Adrenal gland (tissue), 12 donors: ENCODE data around the gene GNPTG. TPM values are rescaled to one million over a fixed set of nuclear protein-coding genes. Genes with fewer than 3 reads are reported as not detected.
A peak's percentile ranks its signal among the peaks of the same experiment; 100 is the strongest.

Experiments
- DNase-seq, 7 donors: peaks; one replicate each; pipeline ENCODE4 v3.0.0-alpha.2; 2019 to 2020
- H3K27ac ChIP-seq, 5 donors: fragments of 200-600 bp; sonication (generic) in 4 of 5; 1 replicate in 3 of 5; 2 replicates in 2 of 5; pipeline versions ENCODE4 v1.5.1 to v1.8.0; 2016 to 2020; ENCODE audit warnings: mild to moderate bottlenecking in 1 of 5
- H3K27me3 ChIP-seq: fragments of 200-600 bp; 2 replicates; pipeline ENCODE4 v1.8.0; 2021
- H3K36me3 ChIP-seq, 2 donors: fragments of 200-600 bp; replicated peaks in 1 of 2; 1 replicate in 1 of 2; 2 replicates in 1 of 2; pipeline versions ENCODE4 v1.5.1 to v1.8.0; 2018 to 2022
- H3K4me1 ChIP-seq, 2 donors: fragments of 200-600 bp; replicated peaks in 1 of 2; 1 replicate in 1 of 2; 2 replicates in 1 of 2; pipeline versions ENCODE4 v1.5.1 to v1.8.0; 2018 to 2021
- H3K4me3 ChIP-seq, 4 donors: fragments of 200-600 bp; sonication (generic) in 3 of 4; one replicate each; pipeline ENCODE4 v1.5.1; 2016 to 2018
- H3K9me3 ChIP-seq, 3 donors: fragments of 200-600 bp; sonication (generic) in 1 of 3; replicated peaks in 1 of 3; 1 replicate in 2 of 3; 2 replicates in 1 of 3; pipeline versions ENCODE4 v1.5.1 to v1.8.0; 2016 to 2021
- CTCF ChIP-seq, 6 experiments: fragments of 450-650 bp in 4 of 6; fragments of 200-600 bp in 2 of 6; sonication (generic) in 1 of 6; IDR thresholded peaks; 1 replicate in 5 of 6; 2 replicates in 1 of 6; pipeline versions ENCODE4 v1.5.1 to v1.8.0; 2016 to 2021; ENCODE audit warnings: antibody characterized with exemption in 6 of 6, mild to moderate bottlenecking in 2 of 6, moderate library complexity in 1 of 6
- POLR2A ChIP-seq, 2 donors: fragments of 450-650 bp; IDR thresholded peaks; one replicate each; pipeline ENCODE4 v1.6.1; 2017; ENCODE audit warnings: antibody characterized with exemption in 2 of 2, mild to moderate bottlenecking in 2 of 2, moderate library complexity in 1 of 2
- WGBS, 4 donors: extraction: QIAGEN DNeasy Blood & Tissue Kit in 2 of 4; methylation state at CpG; one replicate each; pipeline versions ENCODE4 v1.1.5 to v1.1.7; 2013 to 2017; 5-methylcytosine and 5-hydroxymethylcytosine counted together
- intact Hi-C, 2 donors: fragments of 100-400 bp; cut with DNase I; formaldehyde crosslinking; loops; one replicate each; pipeline versions ENCODE4 v1.14.1 to v1.15.0; 2022 to 2023
- polyA plus RNA-seq, 3 donors: library from polyadenylated mRNA; stranded (reverse); fragments of 200-250 nt in 2 of 3; fragments of 350-450 nt in 1 of 3; fragmentation: Illumina TruSeq in 1 of 3; extraction: RNeasy Lipid Tissue Mini Kit (QIAGEN cat#74804) in 1 of 3; gene quantifications; one replicate each; pipeline ENCODE4 v1.2.3, GENCODE V29; 2013 to 2014
- total RNA-seq, 9 donors: library from RNA; depleted of rRNA in 4 of 9; stranded (reverse); fragments of >200 nt in 4 of 9; fragments of 120-200 nt in 1 of 9; fragmentation: NEBNext Ultra II Directional in 1 of 9; extraction: Animal tissue kit (Norgen Biotek cat#: 25700) in 1 of 9; gene quantifications; one replicate each; pipeline versions ENCODE4 v1.1.0 to v1.2.4, GENCODE V29; 2013 to 2023
- donor health status: healthy with polysubstance abuse.
- donor health status: Bipolar disorder and iron deficiency.
- donor health status: DM: yes; HTN: yes; CAD: no.
- donor health status: DM: no; HTN: no; CAD: no.
- donor health status: DM: no; HTN: no; CAD: no.
- donor health status: DM: yes; HTN: yes; CAD: no.

GNPTG gene
- total and polyA plus RNA-seq, 12 donors, result 95.9 to 659 (median 284) TPM

- intact Hi-C loops, result no loop called here
- TF ChIP-seq POLR2A (IDR thresholded peaks at IDR 0.05) (no peak), CTCF (IDR thresholded peaks at IDR 0.05) (no peak)
- 4 to 7% (median 7%) methylated on average over 18 to 26 of the region's 26 CpGs for WGBS, 4 donors
- no peaks in the 10 kb centered on the region for H3K9me3 ChIP-seq
- H3K4me1 ChIP-seq, result peaks cover 10 to 32% of the 10 kb centered on the region in 2 donors
- H3K27ac ChIP-seq, result peak overlapping the region in 1 of 5 donors; percentile 52
- H3K27me3 ChIP-seq, result peaks cover 9% of the 10 kb centered on the region
- DNase-seq, result no peak
- no peaks in the 10 kb centered on the region for H3K36me3 ChIP-seq
- peak overlapping the region in 1 of 4 donors; percentile 70 for H3K4me3 ChIP-seq
Observed at GRCh38 chr16:1332618-1333148, 19.0 kb upstream of the GNPTG start.

- TF ChIP-seq CTCF (IDR thresholded peaks at IDR 0.05), result no peak
- peak; percentile 22 to 55 for TF ChIP-seq POLR2A (IDR thresholded peaks at IDR 0.05)
- H3K27me3 ChIP-seq, result peaks cover 9% of the 10 kb centered on the region
- DNase-seq, result peak in 4 of 7 donors; percentile 53 to 73 (median 62)
- no peaks in the 10 kb centered on the region for H3K36me3 ChIP-seq
- peak within 1 kb of the TSS in 1 of 5 donors; percentile 71 for H3K27ac ChIP-seq
- intact Hi-C loops, result no loop called here
- H3K4me3 ChIP-seq, result peak within 1 kb of the TSS in 1 of 4 donors; percentile 70
- no peaks in the 10 kb centered on the region for H3K9me3 ChIP-seq
- 2 to 5% (median 4%) methylated on average over 20 to 79 of the region's 83 CpGs; no CpG with 5 or more reads in 1 of the 4 donors for WGBS, 4 donors
- peaks cover 10 to 32% of the 10 kb centered on the region in 2 donors for H3K4me1 ChIP-seq
Observed at GRCh38 chr16:1333149-1333812, 18.4 kb upstream of the GNPTG start, which contains the start of gene BAIAP3. TSS of gene BAIAP3 (plus strand) at chr16:1333645. CDS start at chr16:1338550, 4,905 bp downstream.

- no peaks in the 10 kb centered on the region for H3K9me3 ChIP-seq
- H3K27me3 ChIP-seq, result peaks cover 9% of the 10 kb centered on the region
- peak overlapping the region in 1 of 4 donors; percentile 70 for H3K4me3 ChIP-seq
- intact Hi-C loops, result no loop called here
- peaks cover 10 to 32% of the 10 kb centered on the region in 2 donors for H3K4me1 ChIP-seq
- no peaks in the 10 kb centered on the region for H3K36me3 ChIP-seq
- no peak for TF ChIP-seq CTCF (IDR thresholded peaks at IDR 0.05)
- TF ChIP-seq POLR2A (IDR thresholded peaks at IDR 0.05), result no peak
- H3K27ac ChIP-seq, result peak overlapping the region in 1 of 5 donors; percentile 71
- WGBS, 4 donors, result 1 to 7% (median 2%) methylated on average over 3 to 77 of the region's 78 CpGs
- DNase-seq, result no peak
Observed at GRCh38 chr16:1333854-1334700, 17.7 kb upstream of the GNPTG start.

GRCh38 chr16:1334739-1335138 is 17.0 kb upstream of the GNPTG start:
- Histone ChIP-seq H3K9me3 (no peaks in the 10 kb centered on the region), H3K4me3 (no peak overlapping the region), H3K27ac (peak overlapping the region in 1 of 5 donors; percentile 71), H3K4me1 (peaks cover 10 to 32% of the 10 kb centered on the region in 2 donors), H3K27me3 (peaks cover 9% of the 10 kb centered on the region), H3K36me3 (no peaks in the 10 kb centered on the region)
- WGBS, 4 donors, result 40 to 64% (median 50%) methylated on average over 8 to 9 of the region's 9 CpGs
- TF ChIP-seq CTCF (IDR thresholded peaks at IDR 0.05) (no peak), POLR2A (IDR thresholded peaks at IDR 0.05) (no peak)
- intact Hi-C loops, result no loop called here
- no peak for DNase-seq
